Psoas muscle (tissue), 8 donors: Measurements from ENCODE around the gene OCA2. TPM values are rescaled to one million over a fixed set of nuclear protein-coding genes. Genes with fewer than 3 reads are reported as not detected.

ENCODE experiments used
- ATAC-seq, 4 donors: fragments of 200-7000 bp; cut with Tn5 transposase; one replicate each; pipeline ENCODE4 v1.9.1; 2020; ENCODE audit warnings: moderate library complexity in 3 of 4, mild to moderate bottlenecking in 2 of 4
- DNase-seq, 2 donors: peaks; one replicate each; pipeline ENCODE4 v3.0.0-alpha.2; 2020
- H3K27ac ChIP-seq: fragments of 200-600 bp; one replicate; pipeline ENCODE4 v1.8.0; 2022
- H3K27me3 ChIP-seq, 3 donors: fragments of 200-600 bp in 1 of 3; one replicate each; pipeline versions ENCODE4 v1.6.1 to v1.8.0; 2013 to 2022; ENCODE audit warnings: low read length in 2 of 3, mild to moderate bottlenecking in 2 of 3, moderate library complexity in 1 of 3; ENCODE audit not compliant: insufficient read depth in 3 of 3
- H3K36me3 ChIP-seq, 2 donors: fragments of 200-600 bp in 1 of 2; one replicate each; pipeline versions ENCODE4 v1.6.1 to v1.8.0; 2013 to 2022; ENCODE audit warnings: low read depth in 1 of 2, mild to moderate bottlenecking in 1 of 2, moderate library complexity in 1 of 2; ENCODE audit not compliant: insufficient read depth in 1 of 2
- H3K4me1 ChIP-seq: fragments of 200-600 bp; one replicate; pipeline ENCODE4 v1.8.0; 2022
- H3K4me3 ChIP-seq: fragments of 200-600 bp; one replicate; pipeline ENCODE4 v1.8.0; 2022; ENCODE audit warnings: mild to moderate bottlenecking
- H3K9me3 ChIP-seq: fragments of 200-600 bp; one replicate; pipeline ENCODE4 v1.8.0; 2022
- CTCF ChIP-seq: fragments of 200-600 bp; IDR thresholded peaks from one replicate; pipeline ENCODE4 v1.8.0; 2022; ENCODE audit warnings: antibody characterized with exemption
- WGBS, 3 donors: extraction: QIAGEN DNeasy Blood & Tissue Kit; methylation state at CpG; one replicate each; pipeline versions ENCODE4 v1.1.6 to v1.1.7; 2013; 5-methylcytosine and 5-hydroxymethylcytosine counted together
- intact Hi-C, 2 donors: fragments of 100-400 bp; cut with DNase I; formaldehyde crosslinking; loops; one replicate each; pipeline versions ENCODE4 v1.11.0 to v1.14.2; 2022
- polyA plus RNA-seq, 3 donors: library from polyadenylated mRNA; stranded (reverse); fragments of 200-250 nt; gene quantifications; one replicate each; pipeline ENCODE4 v1.2.3, GENCODE V29; 2013
- total RNA-seq, 4 donors: library from RNA; stranded (reverse); fragmentation: NEBNext Ultra II Directional in 2 of 4; extraction: Animal tissue kit (Norgen Biotek cat#: 25700) in 2 of 4; gene quantifications; one replicate each; pipeline versions ENCODE4 v1.2.1 to v1.2.4, GENCODE V29; 2021 to 2023
- donor health status: healthy with polysubstance abuse.
- donor health status: DM: no; HTN: no; CAD: no; lungs with moderate emphysema.
- donor health status: Bipolar disorder and iron deficiency.
- donor health status: healthy.
- donor health status: DM: yes; HTN: yes; CAD: no.
- donor health status: DM: no; HTN: no; CAD: no.
- donor health status: DM: no; HTN: no; CAD: no.
- donor health status: DM: yes; HTN: yes; CAD: no.

Gene OCA2
- total and polyA plus RNA-seq, 7 donors, result 0.03 to 0.52 (median 0.17) TPM; not detected in 2

- H3K27me3 ChIP-seq, result no peaks in the 10 kb centered on the region
- ATAC-seq (no peak), DNase-seq (no peak)
- no peak for TF ChIP-seq CTCF
- WGBS, 3 donors, result 83 to 94% (median 84%) methylated on average over 9 of the region's 9 CpGs
- no peaks in the 10 kb centered on the region for H3K4me1 ChIP-seq
- H3K36me3 ChIP-seq, result no peaks in the 10 kb centered on the region
- H3K4me3 ChIP-seq, result no peak overlapping the region
- intact Hi-C loops, result no loop called here
- H3K9me3 ChIP-seq, result no peaks in the 10 kb centered on the region
- no peak overlapping the region for H3K27ac ChIP-seq
Measured at GRCh38 chr15:28079313-28079969, 19.7 kb downstream of the OCA2 start.

- no peaks in the 10 kb centered on the region for H3K36me3 ChIP-seq
- no peak overlapping the region for H3K4me3 ChIP-seq
- TF ChIP-seq CTCF, result no peak
- 27 to 55% (median 35%) methylated on average over 1 of the region's 1 CpG for WGBS, 3 donors
- no peaks in the 10 kb centered on the region for H3K9me3 ChIP-seq
- no peak overlapping the region for H3K27ac ChIP-seq
- H3K4me1 ChIP-seq, result no peaks in the 10 kb centered on the region
- intact Hi-C loops, result no loop called here
- no peak for ATAC-seq
- no peak for DNase-seq
- H3K27me3 ChIP-seq, result no peaks in the 10 kb centered on the region
Measured at GRCh38 chr15:28078191-28078719, 20.9 kb downstream of the OCA2 start.

GRCh38 chr15:28075573-28075972 lies 23.5 kb downstream of the OCA2 start:
- no peaks in the 10 kb centered on the region for H3K36me3 ChIP-seq
- H3K9me3 ChIP-seq, result no peaks in the 10 kb centered on the region
- H3K4me3 ChIP-seq, result no peak overlapping the region
- intact Hi-C loops, result no loop called here
- no peak for DNase-seq
- ATAC-seq, result no peak
- no peak overlapping the region for H3K27ac ChIP-seq
- 44 to 68% (median 60%) methylated on average over 1 of the region's 1 CpG for WGBS, 3 donors
- TF ChIP-seq CTCF, result no peak
- H3K4me1 ChIP-seq, result no peaks in the 10 kb centered on the region
- H3K27me3 ChIP-seq, result no peaks in the 10 kb centered on the region

GRCh38 chr15:28068930-28069329 lies 30.2 kb downstream of the OCA2 start:
- no peak for TF ChIP-seq CTCF
- DNase-seq (no peak), ATAC-seq (no peak)
- Histone ChIP-seq H3K4me1 (no peaks in the 10 kb centered on the region), H3K9me3 (peaks cover 6% of the 10 kb centered on the region), H3K4me3 (no peak overlapping the region), H3K36me3 (no peaks in the 10 kb centered on the region), H3K27me3 (peaks cover 0 to 5% (median 0%) of the 10 kb centered on the region in 3 donors), H3K27ac (no peak overlapping the region)
- 56 to 70% (median 66%) methylated on average over 1 of the region's 1 CpG for WGBS, 3 donors
- intact Hi-C loops, result no loop called here

GRCh38 chr15:28066231-28066630 lies 32.9 kb downstream of the OCA2 start:
- Histone ChIP-seq H3K4me1 (no peaks in the 10 kb centered on the region), H3K4me3 (no peak overlapping the region), H3K9me3 (peaks cover 7% of the 10 kb centered on the region), H3K27me3 (peaks cover 0 to 5% (median 0%) of the 10 kb centered on the region in 3 donors), H3K27ac (no peak overlapping the region), H3K36me3 (no peaks in the 10 kb centered on the region)
- 27 to 32% (median 31%) methylated on average over 3 of the region's 3 CpGs for WGBS, 3 donors
- no peak for ATAC-seq
- intact Hi-C loops, result no loop called here
- no peak for TF ChIP-seq CTCF
- no peak for DNase-seq
